ENCODE measurements around the gene COPS6.
A peak's percentile ranks its signal among the peaks of the same experiment; 100 is the strongest.

- TF ChIP-seq POLR2A (IDR thresholded peaks at IDR 0.05) (peak; percentile 69 to 91), CTCF (IDR thresholded peaks at IDR 0.05) (no peak)
Observed at GRCh38 chr7:100079024-100079560, 9.7 kb upstream of the COPS6 start.
